Measurements from ENCODE around the gene TEX48. TPM values are rescaled to one million over a fixed set of nuclear protein-coding genes. Genes with fewer than 3 reads are reported as not detected.

The TEX48 gene
- total RNA-seq, 1 experiment from 2014 or later, result not detected

DNA sequence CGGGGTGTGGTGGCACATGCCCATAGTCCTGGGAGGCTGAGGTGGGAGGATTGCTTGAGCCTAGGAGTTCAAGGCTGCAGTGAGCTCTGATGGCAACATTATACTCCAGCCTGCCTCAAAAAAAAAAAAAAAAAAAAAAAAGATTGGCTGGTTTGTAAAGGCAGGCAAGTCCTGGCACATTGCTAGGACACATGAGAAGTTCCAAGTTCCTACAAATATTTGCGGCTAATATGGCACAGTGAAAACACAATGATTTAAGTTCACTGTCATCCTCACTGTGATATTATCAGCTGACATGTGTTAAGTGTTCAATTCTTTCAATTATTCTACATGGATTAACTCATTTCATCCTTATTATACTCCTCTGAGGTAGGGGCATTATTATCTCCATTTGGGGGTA lies 50.8 kb downstream of the TEX48 start (continued):
- TF ChIP-seq, protein P1, sequence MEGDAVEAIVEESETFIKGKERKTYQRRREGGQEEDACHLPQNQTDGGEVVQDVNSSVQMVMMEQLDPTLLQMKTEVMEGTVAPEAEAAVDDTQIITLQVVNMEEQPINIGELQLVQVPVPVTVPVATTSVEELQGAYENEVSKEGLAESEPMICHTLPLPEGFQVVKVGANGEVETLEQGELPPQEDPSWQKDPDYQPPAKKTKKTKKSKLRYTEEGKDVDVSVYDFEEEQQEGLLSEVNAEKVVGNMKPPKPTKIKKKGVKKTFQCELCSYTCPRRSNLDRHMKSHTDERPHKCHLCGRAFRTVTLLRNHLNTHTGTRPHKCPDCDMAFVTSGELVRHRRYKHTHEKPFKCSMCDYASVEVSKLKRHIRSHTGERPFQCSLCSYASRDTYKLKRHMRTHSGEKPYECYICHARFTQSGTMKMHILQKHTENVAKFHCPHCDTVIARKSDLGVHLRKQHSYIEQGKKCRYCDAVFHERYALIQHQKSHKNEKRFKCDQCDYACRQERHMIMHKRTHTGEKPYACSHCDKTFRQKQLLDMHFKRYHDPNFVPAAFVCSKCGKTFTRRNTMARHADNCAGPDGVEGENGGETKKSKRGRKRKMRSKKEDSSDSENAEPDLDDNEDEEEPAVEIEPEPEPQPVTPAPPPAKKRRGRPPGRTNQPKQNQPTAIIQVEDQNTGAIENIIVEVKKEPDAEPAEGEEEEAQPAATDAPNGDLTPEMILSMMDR (IDR thresholded peaks at IDR 0.05), result no peak
- TF ChIP-seq ESRRA (CRISPR knock-in tag; IDR thresholded peaks at IDR 0.05; ENCODE audit: borderline replicate concordance) (no peak), EMX1 (CRISPR knock-in tag; IDR thresholded peaks at IDR 0.05) (no peak), ZBTB21 (CRISPR knock-in tag; IDR thresholded peaks at IDR 0.05; ENCODE audit: borderline replicate concordance) (no peak)

DNA sequence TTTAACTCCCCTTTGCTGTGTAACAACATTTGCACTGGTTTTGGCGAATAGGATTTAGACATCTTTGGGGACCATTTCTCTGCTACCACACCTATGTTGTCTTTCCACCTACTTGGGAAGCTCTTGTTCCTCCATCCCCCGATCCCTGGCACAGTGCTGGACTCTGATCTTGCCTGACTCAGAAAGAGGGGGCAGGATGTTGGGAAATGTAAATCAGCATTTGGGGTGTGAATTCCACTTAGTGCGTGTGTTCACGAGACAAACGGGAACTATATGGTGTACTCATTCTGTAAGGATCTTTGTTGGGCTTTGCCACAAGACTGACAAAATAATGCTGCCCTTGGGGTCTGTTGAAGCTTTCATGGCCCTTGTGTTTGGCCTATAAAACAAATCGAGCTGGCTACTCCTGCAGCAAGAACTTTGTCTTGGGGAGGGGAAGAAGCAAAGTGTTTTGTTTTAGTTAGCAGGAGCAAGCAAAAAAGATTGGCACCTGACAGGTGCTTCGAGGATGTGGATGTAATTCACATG lies 52.4 kb downstream of the TEX48 start:
- Mint-ChIP-seq H3K36me3 (peaks cover 18% of the 10 kb centered on the region), H3K4me3 (no peak overlapping the region), H3K9me3 (no peaks in the 10 kb centered on the region), H3K27me3 (ENCODE audit: low read depth) (no peaks in the 10 kb centered on the region), H3K4me1 (no peaks in the 10 kb centered on the region), H3K27ac (no peak overlapping the region)
- POLR2A ChIA-PET, result interaction anchor here (1.1 kb wide), 1 partner anchor 125 kb away, joined by 4 read pairs; no protein-coding TSS in a partner anchor
- DNase-seq (ENCODE audit: low spot score) (no peak), ATAC-seq (no peak)
- TF ChIP-seq, protein P2, sequence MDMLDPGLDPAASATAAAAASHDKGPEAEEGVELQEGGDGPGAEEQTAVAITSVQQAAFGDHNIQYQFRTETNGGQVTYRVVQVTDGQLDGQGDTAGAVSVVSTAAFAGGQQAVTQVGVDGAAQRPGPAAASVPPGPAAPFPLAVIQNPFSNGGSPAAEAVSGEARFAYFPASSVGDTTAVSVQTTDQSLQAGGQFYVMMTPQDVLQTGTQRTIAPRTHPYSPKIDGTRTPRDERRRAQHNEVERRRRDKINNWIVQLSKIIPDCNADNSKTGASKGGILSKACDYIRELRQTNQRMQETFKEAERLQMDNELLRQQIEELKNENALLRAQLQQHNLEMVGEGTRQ (CRISPR knock-in tag; IDR thresholded peaks at IDR 0.05), result no peak
- TF ChIP-seq IRF2 (CRISPR knock-in tag; IDR thresholded peaks at IDR 0.05; ENCODE audit: borderline replicate concordance, low read depth), result no peak
- TF ChIP-seq TEAD4 (CRISPR knock-in tag; IDR thresholded peaks at IDR 0.05), result no peak
- TF ChIP-seq, protein P3, sequence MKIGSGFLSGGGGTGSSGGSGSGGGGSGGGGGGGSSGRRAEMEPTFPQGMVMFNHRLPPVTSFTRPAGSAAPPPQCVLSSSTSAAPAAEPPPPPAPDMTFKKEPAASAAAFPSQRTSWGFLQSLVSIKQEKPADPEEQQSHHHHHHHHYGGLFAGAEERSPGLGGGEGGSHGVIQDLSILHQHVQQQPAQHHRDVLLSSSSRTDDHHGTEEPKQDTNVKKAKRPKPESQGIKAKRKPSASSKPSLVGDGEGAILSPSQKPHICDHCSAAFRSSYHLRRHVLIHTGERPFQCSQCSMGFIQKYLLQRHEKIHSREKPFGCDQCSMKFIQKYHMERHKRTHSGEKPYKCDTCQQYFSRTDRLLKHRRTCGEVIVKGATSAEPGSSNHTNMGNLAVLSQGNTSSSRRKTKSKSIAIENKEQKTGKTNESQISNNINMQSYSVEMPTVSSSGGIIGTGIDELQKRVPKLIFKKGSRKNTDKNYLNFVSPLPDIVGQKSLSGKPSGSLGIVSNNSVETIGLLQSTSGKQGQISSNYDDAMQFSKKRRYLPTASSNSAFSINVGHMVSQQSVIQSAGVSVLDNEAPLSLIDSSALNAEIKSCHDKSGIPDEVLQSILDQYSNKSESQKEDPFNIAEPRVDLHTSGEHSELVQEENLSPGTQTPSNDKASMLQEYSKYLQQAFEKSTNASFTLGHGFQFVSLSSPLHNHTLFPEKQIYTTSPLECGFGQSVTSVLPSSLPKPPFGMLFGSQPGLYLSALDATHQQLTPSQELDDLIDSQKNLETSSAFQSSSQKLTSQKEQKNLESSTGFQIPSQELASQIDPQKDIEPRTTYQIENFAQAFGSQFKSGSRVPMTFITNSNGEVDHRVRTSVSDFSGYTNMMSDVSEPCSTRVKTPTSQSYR (CRISPR knock-in tag; IDR thresholded peaks at IDR 0.05), result no peak
- no peak for TF ChIP-seq NR3C1 (CRISPR knock-in tag; conservative IDR thresholded peaks at IDR 0.05; ENCODE audit: low read depth)
- TF ChIP-seq NFYB (CRISPR knock-in tag; conservative IDR thresholded peaks at IDR 0.05; ENCODE audit: low read depth), result no peak
- TF ChIP-seq CBFB (CRISPR knock-in tag; IDR thresholded peaks at IDR 0.05; ENCODE audit: low read depth), result no peak
- TF ChIP-seq KAT7 (CRISPR knock-in tag; IDR thresholded peaks at IDR 0.05; ENCODE audit: borderline replicate concordance), result no peak
- TF ChIP-seq NR1H2 (CRISPR knock-in tag; IDR thresholded peaks at IDR 0.05), result no peak
- no peak for TF ChIP-seq CREM (CRISPR knock-in tag; IDR thresholded peaks at IDR 0.05)
- CTCF ChIA-PET, result no interaction called here

DNA sequence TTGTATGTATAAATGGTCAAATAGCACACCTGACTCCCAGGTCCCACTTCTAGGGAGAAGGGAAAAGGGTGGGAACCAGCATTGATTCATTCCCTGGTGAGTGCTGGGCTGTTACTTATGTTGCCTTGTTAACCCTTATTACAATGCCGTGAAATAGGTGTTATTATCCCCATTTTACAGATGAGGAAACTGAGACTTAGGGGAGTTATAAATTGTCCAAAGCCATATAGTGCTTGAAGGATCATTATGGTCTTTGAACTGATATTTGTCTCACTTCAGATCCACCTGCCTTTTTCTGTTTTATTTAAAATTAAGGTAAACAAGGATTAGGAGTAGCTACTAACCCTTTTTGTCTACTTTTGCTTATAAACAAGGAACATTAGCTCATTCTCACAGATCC lies 54.4 kb downstream of the TEX48 start:
- CTCF ChIA-PET, result no interaction called here

More for the DNA sequence above, 54.4 kb downstream of the TEX48 start:
- Mint-ChIP-seq H3K4me3 (no peak overlapping the region), H3K27me3 (ENCODE audit: low read depth) (no peaks in the 10 kb centered on the region), H3K27ac (no peak overlapping the region), H3K36me3 (peaks cover 18% of the 10 kb centered on the region), H3K4me1 (no peaks in the 10 kb centered on the region), H3K9me3 (no peaks in the 10 kb centered on the region)
- ATAC-seq (no peak), DNase-seq (ENCODE audit: low spot score) (no peak)
- TF ChIP-seq GRHL2 (CRISPR knock-in tag; IDR thresholded peaks at IDR 0.05; ENCODE audit: insufficient replicate concordance, severe bottlenecking) (no peak), CREM (CRISPR knock-in tag; IDR thresholded peaks at IDR 0.05) (no peak), TEAD4 (CRISPR knock-in tag; IDR thresholded peaks at IDR 0.05) (no peak), TEAD1 (CRISPR knock-in tag; IDR thresholded peaks at IDR 0.05) (no peak)
- TF ChIP-seq, protein P4, sequence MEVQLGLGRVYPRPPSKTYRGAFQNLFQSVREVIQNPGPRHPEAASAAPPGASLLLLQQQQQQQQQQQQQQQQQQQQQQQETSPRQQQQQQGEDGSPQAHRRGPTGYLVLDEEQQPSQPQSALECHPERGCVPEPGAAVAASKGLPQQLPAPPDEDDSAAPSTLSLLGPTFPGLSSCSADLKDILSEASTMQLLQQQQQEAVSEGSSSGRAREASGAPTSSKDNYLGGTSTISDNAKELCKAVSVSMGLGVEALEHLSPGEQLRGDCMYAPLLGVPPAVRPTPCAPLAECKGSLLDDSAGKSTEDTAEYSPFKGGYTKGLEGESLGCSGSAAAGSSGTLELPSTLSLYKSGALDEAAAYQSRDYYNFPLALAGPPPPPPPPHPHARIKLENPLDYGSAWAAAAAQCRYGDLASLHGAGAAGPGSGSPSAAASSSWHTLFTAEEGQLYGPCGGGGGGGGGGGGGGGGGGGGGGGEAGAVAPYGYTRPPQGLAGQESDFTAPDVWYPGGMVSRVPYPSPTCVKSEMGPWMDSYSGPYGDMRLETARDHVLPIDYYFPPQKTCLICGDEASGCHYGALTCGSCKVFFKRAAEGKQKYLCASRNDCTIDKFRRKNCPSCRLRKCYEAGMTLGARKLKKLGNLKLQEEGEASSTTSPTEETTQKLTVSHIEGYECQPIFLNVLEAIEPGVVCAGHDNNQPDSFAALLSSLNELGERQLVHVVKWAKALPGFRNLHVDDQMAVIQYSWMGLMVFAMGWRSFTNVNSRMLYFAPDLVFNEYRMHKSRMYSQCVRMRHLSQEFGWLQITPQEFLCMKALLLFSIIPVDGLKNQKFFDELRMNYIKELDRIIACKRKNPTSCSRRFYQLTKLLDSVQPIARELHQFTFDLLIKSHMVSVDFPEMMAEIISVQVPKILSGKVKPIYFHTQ (CRISPR knock-in tag; IDR thresholded peaks at IDR 0.05), result no peak
- TF ChIP-seq, protein P5, sequence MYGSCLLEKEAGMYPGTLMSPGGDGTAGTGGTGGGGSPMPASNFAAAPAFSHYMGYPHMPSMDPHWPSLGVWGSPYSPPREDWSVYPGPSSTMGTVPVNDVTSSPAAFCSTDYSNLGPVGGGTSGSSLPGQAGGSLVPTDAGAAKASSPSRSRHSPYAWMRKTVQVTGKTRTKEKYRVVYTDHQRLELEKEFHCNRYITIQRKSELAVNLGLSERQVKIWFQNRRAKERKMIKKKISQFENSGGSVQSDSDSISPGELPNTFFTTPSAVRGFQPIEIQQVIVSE (CRISPR knock-in tag; IDR thresholded peaks at IDR 0.05; ENCODE audit: borderline replicate concordance), result no peak
- POLR2A ChIA-PET, result no interaction called here
